Endodermal cell (in vitro differentiated cells): ENCODE data around the gene GJC2. TPM values are rescaled to one million over a fixed set of nuclear protein-coding genes. Genes with fewer than 3 reads are reported as not detected.

Experiments
- DNase-seq: peaks from one replicate; pipeline ENCODE4 v3.0.0-alpha.2; 2017
- H3K27ac ChIP-seq: 2 replicates; pipeline ENCODE4 v1.5.1; 2013; ENCODE audit warnings: mild to moderate bottlenecking, low read depth, low read length, moderate library complexity
- H3K27me3 ChIP-seq: 2 replicates; pipeline ENCODE4 v1.6.1; 2013; ENCODE audit warnings: mild to moderate bottlenecking, low read length, moderate library complexity; ENCODE audit not compliant: insufficient read depth, control insufficient read depth, poor library complexity, severe bottlenecking
- H3K36me3 ChIP-seq: 2 replicates; pipeline ENCODE4 v1.7.0; 2013; ENCODE audit warnings: mild to moderate bottlenecking, low read length, moderate library complexity; ENCODE audit not compliant: control insufficient read depth, insufficient read depth
- H3K4me1 ChIP-seq: one replicate; pipeline ENCODE4 v1.7.0; 2013; ENCODE audit warnings: low read length; ENCODE audit not compliant: control insufficient read depth, insufficient read depth
- H3K4me3 ChIP-seq: 2 replicates; pipeline ENCODE4 v1.5.1; 2013; ENCODE audit warnings: mild to moderate bottlenecking, low read length, moderate library complexity
- H3K9ac ChIP-seq: 2 replicates; pipeline ENCODE4 v1.6.1; 2013; ENCODE audit warnings: mild to moderate bottlenecking, low read length, moderate library complexity; ENCODE audit not compliant: poor library complexity, severe bottlenecking; ENCODE audit errors: extremely low read depth
- H3K9me3 ChIP-seq: 2 replicates; pipeline ENCODE4 v1.6.1; 2013; ENCODE audit warnings: mild to moderate bottlenecking, low read length, moderate library complexity; ENCODE audit not compliant: control insufficient read depth
- H3K27ac Mint-ChIP-seq: 2 replicates; pipeline ENCODE4 v1.8.0; 2020; ENCODE audit warnings: mixed read lengths
- H3K27me3 Mint-ChIP-seq: 2 replicates; pipeline ENCODE4 v1.8.0; 2021; ENCODE audit warnings: mild to moderate bottlenecking, mixed read lengths; ENCODE audit not compliant: insufficient read depth
- H3K36me3 Mint-ChIP-seq: 2 replicates; pipeline ENCODE4 v1.8.0; 2020; ENCODE audit warnings: low read depth, mixed read lengths
- H3K4me1 Mint-ChIP-seq: 2 replicates; pipeline ENCODE4 v1.8.0; 2020; ENCODE audit warnings: mixed read lengths
- H3K4me3 Mint-ChIP-seq: 2 replicates; pipeline ENCODE4 v1.8.0; 2020; ENCODE audit warnings: mild to moderate bottlenecking, moderate library complexity, mixed read lengths
- H3K9me3 Mint-ChIP-seq: 2 replicates; pipeline ENCODE4 v1.8.0; 2020; ENCODE audit warnings: mild to moderate bottlenecking, mixed read lengths
- WGBS, 2 experiments: methylation state at CpG; one replicate each; pipeline versions ENCODE4 v1.1.5 to v1.1.7; 2013; ENCODE audit warnings: missing lambda C conversion rate in 2 of 2, mixed read lengths in 1 of 2; ENCODE audit not compliant: insufficient coverage in 1 of 2, insufficient read length in 1 of 2; 5-methylcytosine and 5-hydroxymethylcytosine counted together
- total RNA-seq, 2 donors: library from RNA; stranded (reverse); fragmentation: NEBNext Ultra II Directional in 1 of 2; extraction: Animal tissue kit (Norgen Biotek cat#: 25700) in 1 of 2; gene quantifications; 2 replicates in 1 of 2; 3 replicates in 1 of 2; pipeline ENCODE4 v1.2.1, GENCODE V29; 2021
- TF ChIP-seq, protein P1 (sequence below): fragments of 200-600 bp; sonication (generic); conservative IDR thresholded peaks from 2 replicates; pipeline ENCODE4 v1.5.0; 2021; ENCODE audit warnings: antibody characterized with exemption, mild to moderate bottlenecking

The GJC2 gene
- total RNA-seq, 2 donors from 2014 or later = 0.53 to 0.60 TPM

DNA sequence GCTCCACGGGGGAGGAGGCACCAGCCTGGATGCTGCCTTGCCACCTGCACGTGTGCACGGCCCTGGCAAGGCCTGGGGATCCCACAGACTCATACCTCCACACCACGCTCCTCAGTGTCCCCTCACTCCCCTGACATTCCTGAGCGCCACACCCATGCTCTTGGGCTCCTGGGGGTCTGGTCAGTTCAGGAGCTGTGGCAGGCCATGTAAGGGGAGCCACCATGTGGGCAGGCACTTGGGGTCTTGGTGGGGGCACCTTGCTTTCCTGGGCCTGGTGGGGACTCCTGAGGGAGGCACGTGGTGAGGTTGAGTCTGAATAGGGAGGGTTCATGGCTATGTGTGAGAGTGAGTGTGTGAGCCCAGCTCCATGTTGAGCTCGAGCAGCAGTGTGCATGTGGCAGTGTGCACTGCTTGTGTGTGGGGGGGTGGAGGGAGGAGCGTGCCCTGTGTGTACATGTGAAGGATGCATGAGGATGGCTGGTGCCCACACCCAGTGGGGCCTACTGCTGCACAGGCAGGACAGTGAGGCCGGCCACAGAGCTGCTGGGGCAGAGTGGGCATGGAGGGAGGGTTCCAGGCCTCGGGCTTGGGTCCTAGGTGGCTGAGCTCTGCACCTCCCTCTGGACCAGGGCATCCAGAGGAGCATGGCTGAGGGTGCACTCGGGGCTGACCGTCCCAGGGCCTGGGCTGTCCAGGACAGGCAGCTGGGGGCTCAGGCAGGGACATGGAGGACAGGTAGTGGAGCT lies 1.6 kb downstream of the GJC2 start:
- WGBS, 2 experiments = 90 to 96% methylated on average over 7 to 12 of the region's 12 CpGs
- Mint-ChIP-seq H3K27ac (no peak overlapping the region), H3K4me1 (no peaks in the 10 kb centered on the region), H3K9me3 (no peaks in the 10 kb centered on the region), H3K4me3 (no peak overlapping the region), H3K36me3 (no peaks in the 10 kb centered on the region), H3K27me3 (no peaks in the 10 kb centered on the region)
- H3K4me1 ChIP-seq = no peaks in the 10 kb centered on the region
- TF ChIP-seq, protein P1, sequence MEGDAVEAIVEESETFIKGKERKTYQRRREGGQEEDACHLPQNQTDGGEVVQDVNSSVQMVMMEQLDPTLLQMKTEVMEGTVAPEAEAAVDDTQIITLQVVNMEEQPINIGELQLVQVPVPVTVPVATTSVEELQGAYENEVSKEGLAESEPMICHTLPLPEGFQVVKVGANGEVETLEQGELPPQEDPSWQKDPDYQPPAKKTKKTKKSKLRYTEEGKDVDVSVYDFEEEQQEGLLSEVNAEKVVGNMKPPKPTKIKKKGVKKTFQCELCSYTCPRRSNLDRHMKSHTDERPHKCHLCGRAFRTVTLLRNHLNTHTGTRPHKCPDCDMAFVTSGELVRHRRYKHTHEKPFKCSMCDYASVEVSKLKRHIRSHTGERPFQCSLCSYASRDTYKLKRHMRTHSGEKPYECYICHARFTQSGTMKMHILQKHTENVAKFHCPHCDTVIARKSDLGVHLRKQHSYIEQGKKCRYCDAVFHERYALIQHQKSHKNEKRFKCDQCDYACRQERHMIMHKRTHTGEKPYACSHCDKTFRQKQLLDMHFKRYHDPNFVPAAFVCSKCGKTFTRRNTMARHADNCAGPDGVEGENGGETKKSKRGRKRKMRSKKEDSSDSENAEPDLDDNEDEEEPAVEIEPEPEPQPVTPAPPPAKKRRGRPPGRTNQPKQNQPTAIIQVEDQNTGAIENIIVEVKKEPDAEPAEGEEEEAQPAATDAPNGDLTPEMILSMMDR = no peak
- no peaks in the 10 kb centered on the region for H3K27me3 ChIP-seq
- H3K9ac ChIP-seq = no peak overlapping the region
- H3K4me3 ChIP-seq = no peak overlapping the region
- no peaks in the 10 kb centered on the region for H3K9me3 ChIP-seq
- H3K36me3 ChIP-seq = no peaks in the 10 kb centered on the region
- DNase-seq = peak; percentile 41
- no peak overlapping the region for H3K27ac ChIP-seq

DNA sequence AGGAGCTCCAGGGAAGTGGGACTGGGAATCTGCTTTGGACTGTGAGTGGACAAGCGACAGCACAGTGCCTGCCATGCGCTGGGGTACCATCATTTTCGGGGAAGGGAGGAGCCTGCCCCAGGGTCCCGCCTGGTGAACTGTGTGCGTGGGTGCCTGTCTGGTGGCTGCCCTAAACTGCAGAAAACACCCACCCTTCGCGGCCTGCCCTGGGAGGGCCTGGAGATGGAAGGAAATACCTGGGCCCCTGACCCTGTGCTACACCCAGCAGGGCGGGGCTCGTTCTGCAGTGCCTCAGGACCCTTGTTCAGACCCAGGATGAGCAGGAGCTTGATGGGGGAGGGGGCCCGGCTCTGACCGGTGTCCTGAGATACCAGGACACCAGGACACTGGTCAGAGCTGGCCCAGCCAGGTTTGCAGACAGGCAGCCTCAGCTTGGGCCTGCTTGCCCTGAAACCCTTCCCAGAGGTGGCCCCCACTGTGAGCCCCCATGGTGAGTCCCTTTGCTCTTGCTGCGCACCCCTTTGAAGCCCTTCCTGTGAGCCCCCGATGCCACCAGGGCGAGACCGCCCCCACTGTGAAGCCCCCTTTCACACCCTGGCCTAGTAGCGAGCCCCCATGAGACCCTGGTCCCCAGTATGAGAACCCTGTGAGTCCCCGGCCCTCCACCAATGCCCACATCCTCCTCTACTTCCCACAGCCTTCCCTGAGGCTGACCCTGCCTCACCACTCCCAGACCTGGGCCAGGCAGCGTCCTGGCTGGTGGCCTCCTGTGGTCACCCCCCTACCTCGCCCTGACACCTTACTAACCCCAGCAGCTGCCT lies 2.6 kb downstream of the GJC2 start:
- peaks cover 4% of the 10 kb centered on the region for H3K27me3 Mint-ChIP-seq
- WGBS, 2 experiments = 89 to 95% methylated on average over 7 to 19 of the region's 19 CpGs
- H3K36me3 Mint-ChIP-seq = no peaks in the 10 kb centered on the region
- H3K9ac ChIP-seq = no peak overlapping the region
- no peaks in the 10 kb centered on the region for H3K36me3 ChIP-seq
- H3K4me1 ChIP-seq = no peaks in the 10 kb centered on the region
- H3K4me3 ChIP-seq = no peak overlapping the region
- no peak overlapping the region for H3K27ac Mint-ChIP-seq
- no peaks in the 10 kb centered on the region for H3K9me3 ChIP-seq
- TF ChIP-seq, protein P1 = no peak
- H3K9me3 Mint-ChIP-seq = no peaks in the 10 kb centered on the region
- no peaks in the 10 kb centered on the region for H3K27me3 ChIP-seq
- H3K4me1 Mint-ChIP-seq = no peaks in the 10 kb centered on the region
- H3K27ac ChIP-seq = no peak overlapping the region
- DNase-seq = no peak
- H3K4me3 Mint-ChIP-seq = no peak overlapping the region

DNA sequence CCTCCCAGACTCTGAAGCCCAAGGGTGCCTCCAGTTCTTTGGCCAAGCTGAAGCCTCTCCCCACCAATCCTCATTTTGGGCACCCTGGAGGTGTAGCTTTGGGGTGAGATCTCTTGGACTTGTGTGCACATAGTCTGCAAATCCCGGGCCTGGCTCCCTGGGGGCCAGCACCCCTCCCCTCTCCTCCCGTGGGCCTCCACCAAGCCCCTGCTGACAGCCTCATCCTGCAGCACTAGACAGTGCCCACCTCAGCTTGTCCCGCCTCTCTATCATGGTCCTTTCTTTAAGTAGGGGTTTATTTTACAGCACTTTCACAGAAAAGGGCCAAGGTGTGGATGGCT lies 3.2 kb downstream of the GJC2 start:
- no peak overlapping the region for H3K4me3 Mint-ChIP-seq
- Histone ChIP-seq H3K9me3 (no peaks in the 10 kb centered on the region), H3K4me3 (no peak overlapping the region), H3K36me3 (no peaks in the 10 kb centered on the region), H3K27ac (no peak overlapping the region), H3K4me1 (no peaks in the 10 kb centered on the region), H3K9ac (no peak overlapping the region), H3K27me3 (no peaks in the 10 kb centered on the region)
- H3K9me3 Mint-ChIP-seq = no peaks in the 10 kb centered on the region
- peaks cover 7% of the 10 kb centered on the region for H3K27me3 Mint-ChIP-seq
- TF ChIP-seq, protein P1 = no peak
- H3K36me3 Mint-ChIP-seq = no peaks in the 10 kb centered on the region
- H3K27ac Mint-ChIP-seq = no peak overlapping the region
- no peaks in the 10 kb centered on the region for H3K4me1 Mint-ChIP-seq
- WGBS, 2 experiments = 80 to 86% methylated on average over 1 to 3 of the region's 3 CpGs
- DNase-seq = no peak
